GM19351 (cell line): ENCODE data around the gene C14orf180.

Experiments used
- ATAC-seq: cut with Tn5 transposase; IDR thresholded peaks from one replicate; pipeline ENCODE4 v1.9.1; 2021; ENCODE audit warnings: mild to moderate bottlenecking, moderate library complexity; ENCODE audit not compliant: unreplicated experiment

C14orf180 gene

DNA sequence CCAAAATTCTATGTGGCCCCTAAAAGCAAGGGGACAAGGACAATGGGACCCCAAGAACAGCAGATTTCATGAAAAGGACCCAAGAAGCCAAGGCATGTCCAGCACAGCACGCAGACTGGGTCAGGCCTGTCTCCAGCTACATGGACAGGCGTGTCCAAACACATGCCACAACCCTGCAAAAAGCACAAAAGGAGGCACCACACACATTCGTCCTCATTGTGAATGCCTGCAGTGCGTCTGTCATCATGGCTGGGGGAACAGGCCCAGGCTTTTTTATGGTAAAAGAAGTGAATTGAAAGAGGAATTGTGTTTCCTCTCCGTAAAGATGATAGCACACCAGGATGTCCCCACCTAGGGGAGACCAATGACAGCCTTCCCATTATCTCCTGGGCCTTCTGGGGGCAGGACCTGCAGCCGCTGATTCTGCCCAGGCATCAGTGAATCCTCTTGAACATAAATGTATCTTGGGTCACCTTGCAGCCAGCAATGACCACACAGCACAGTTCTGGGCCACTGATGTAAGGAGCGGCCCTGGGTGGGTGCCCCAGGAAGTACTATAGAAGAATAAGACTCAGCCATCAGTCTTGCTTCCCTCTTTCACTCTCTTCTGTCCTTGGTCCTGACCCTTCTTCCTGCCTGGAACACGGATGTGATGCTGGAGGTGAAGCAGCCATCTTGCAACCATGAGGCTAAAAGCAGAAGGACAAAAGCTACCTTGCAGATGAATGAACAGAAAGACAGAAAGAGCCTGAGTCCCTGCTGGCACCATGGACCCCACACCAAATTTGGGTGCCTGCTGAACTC lies 29.8 kb upstream of the C14orf180 start:
- ATAC-seq: no peak

DNA sequence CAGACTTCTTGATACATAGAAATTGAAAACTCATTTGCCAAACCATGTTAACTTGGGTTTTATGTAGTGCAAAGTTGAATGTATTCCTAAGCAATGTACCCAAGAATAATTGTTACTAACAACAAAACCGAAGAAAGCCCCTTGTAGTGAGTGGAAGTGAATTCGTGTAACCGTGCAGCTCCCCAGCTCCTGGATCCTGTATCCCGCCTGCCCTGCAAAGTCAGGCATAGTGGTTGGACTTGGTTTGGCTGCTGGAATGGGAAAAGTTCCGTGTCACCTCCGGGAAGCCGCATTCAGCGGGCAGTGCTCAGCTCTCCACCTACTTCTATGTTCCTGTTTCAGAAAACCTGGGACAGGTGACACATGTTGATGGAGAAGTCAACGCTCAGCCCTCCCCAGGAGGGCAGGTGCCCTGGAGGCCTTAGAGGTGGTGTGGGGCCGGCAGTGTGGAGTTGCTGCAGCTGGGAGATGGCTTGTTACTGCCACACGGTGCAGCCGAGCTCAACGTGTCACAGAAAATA lies 29.2 kb upstream of the C14orf180 start:
- no peak for ATAC-seq

DNA sequence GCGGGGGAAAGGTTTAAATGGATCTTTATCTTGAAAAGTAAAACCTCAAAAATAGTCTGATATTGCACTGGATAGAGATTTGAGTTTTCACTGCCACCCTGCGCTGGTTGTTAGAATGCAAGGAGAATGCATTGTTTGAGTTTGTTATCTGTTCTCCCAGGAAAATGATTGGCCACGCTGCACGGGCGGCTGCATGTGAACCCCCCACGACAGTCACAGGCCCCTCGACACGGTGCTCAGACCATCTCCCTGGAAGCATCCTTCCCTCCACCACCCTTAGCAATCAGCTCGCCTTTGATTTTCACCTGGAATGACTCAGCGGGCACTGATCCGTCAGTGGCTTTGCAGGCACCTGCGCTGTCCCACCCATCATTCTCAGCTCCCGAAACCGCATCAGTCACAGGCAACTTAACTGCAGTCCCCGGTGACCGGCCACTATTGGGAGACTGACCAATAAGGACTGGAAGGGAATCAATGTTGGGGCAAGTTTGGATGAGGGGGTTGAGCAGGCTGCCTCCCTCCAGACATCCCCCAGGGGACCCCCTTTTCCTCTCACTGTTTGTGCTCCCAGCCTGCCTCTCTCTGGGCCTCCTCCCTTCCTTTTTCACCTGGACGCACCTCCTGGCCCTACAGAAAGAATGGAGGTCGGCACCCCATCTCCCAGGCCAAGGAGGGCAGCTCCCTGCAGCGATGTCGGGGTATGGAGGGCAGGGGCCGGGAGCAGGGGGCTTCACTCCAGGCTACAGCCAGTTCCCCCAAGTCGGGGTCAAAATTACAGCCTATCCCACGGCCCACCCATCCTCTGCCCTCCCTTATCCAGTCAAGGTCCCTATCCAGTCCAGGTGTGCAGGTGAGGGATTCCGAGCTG lies 28.5 kb upstream of the C14orf180 start:
- no peak for ATAC-seq

DNA sequence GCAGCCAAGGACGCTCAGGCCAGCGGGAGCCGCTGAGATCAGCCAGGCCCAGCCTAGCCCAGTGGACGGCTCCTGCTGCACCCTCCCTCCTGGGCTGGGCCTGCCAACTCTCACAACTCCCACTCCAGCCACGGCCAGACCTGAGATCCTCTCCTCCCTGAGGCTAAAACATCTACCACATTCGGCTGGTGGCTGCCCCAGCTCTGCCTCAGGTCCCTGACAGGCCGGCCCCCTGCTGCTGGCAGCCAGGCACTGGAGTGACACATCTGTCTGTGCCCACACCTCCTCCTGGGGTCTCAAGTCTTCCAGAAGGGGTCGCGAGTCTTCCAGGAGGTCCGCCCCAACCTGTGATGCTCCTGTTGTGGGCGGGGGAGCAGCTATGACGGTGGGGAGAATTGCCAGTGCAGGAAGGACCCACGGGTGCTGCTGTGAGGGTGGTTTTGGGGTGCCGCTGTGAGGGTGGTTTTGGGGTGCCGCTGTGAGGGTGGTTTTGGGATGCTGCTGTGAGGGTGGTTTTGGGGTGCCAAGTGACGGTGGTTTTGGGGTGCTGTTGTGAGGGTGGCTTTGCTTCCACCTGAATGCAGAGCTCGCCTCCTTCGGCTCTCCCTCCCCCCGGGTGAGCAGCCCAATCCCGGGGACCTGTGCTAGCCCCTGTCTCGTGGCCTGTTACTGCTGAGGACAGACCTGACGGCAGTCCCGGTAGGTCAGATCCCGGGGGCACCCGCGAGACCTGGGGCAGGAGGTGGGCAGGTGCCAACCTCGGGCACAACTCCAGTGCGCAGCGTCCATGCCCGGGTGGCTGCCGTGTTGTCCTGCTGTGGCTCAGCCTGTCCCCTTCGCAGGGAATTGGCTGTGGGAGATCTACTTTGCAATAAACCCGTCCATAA lies 27.5 kb upstream of the C14orf180 start:
- ATAC-seq: no peak

DNA sequence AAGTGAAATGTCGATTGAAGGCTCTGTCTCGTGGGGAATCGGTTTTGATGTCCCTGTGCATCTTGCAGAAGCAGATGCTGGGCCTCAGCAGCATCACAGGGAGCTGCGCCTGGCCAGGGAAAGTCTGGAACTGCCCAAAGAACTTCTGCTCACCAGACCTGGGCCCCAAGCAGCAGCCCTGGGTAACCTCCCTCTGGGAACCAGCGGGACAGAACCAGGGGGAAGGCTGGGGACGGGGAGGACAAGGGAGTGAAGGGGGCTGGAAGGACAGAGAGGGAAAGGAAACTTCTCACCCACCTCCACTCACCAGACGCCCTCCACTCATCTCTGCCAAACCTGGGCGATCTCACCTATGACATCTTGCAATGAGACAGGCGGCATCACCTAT lies 26.8 kb upstream of the C14orf180 start:
- ATAC-seq: no peak

DNA sequence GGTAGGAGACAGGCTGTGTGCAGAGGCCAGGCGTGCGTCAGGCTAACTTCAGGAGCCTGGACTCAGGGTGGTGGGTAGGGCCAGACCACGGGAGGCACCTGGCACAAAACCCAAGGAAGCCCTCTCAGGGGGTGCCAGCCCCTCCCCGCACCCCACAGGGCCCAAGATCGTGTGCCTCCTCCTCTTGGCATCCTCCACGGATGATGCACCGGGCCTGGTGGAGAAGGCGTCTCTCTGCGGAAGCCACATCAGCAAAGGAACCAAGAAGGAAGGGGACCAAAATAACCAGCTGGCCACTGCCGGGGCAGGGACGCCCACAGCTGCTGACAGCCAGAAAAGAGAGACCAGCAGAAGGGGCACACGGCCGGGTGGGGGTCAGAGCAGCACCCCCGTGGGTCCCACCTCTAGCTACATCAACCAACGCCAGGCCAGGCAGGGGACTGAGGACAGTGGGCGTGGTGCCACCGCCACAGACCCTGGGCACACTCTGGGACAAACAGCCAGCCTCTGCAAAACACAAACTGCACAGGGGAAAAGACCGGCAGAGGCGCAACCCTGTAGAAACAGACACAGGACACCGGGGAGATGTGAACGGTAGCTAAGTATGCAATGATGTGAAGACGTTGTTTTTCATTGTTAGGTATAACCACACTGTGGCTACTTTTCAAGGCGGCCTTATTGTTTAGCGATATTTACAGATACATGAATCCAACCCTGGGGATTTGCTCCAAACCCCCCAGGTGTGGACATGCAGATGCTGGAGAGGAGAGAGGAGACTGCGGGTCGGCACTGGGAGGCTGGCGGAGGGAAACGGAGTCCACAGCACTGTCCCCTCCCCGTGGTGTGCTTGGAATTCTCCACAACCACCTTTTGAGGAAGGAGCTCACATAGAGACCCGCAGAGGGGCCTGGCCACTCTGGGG lies 26.1 kb upstream of the C14orf180 start:
- no peak for ATAC-seq

GRCh38 chr14:104554088-104554607 lies 25.4 kb upstream of the C14orf180 start:
- ATAC-seq: no peak

DNA sequence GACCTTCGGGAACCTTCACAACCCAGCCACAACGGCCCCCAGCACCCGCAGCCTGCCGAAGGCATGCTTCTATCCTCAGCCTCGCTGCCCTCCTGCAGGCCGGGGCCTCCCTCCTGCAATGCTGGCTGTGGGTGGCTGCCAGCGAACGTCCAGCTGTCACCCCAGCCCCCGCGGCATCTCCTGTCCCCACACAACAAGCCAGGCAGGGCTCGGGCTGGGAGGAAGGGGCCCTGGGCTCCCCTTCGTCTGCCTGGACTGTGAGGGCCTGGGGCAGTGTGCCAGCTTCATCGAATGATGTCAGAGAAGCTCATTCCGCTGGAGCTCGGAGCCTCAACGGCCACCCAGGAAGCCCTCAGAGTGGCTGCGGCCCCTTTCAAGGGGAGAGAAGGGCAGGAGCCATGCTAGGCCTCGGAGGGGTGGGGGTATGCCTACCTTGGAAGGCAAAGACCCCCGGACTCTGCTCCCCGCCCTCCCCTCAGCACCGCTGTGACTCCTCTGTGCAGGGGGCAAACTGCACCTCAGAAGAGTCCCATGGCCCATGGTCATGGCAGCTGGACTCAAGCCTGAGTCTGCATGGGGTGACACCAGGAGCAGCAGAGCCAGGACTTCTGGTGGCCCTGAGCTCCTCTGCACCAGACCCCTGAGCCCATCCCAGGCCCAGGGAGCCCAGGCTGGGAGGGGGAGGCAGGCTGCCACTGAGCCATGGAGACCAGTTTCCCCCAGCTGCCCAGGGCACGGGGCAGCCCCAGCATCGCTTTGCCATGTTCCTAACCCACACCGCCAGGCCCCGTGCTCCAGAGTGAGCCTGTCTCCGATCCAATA lies 24.7 kb upstream of the C14orf180 start:
- no peak for ATAC-seq

- no peak for ATAC-seq
Observed at GRCh38 chr14:104555430-104556255, 23.9 kb upstream of the C14orf180 start.

DNA sequence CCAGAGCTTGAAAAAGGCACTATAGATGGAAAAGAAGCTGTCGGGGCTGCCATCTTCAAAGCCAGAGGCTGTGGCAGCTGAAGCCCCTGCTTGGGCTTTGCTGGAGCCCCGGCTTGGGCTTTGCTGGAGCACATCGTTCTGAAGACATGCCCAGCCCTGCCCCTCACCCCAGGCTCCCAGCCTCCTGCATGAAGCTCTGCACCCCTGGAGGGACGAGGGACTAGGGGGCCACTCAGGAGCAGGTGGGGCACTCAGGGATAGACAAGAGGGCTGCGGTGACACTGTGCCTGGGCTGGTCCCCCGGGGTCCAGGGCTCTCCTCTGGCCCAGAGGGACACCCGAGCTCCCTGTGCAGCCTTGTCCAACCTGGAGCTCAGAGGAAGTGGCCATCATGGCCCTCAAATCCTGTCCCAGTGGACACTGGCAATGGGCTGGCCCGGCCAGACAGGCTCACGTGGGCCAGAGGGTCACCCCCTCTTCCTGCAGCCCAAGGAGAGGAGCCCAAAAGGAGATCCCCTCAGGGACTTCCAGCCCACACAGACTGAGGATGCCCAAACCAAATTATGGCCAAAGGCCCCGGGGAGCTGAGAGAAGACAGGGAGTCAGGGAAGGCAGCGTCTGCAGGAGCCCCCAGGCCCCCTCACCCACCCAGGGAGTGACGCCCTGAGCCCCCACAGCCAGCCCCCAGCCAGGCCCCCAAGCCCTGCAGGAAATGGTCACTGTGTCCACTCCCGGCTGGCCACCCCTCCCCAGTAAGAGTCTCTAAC lies 23.1 kb upstream of the C14orf180 start:
- ATAC-seq: no peak

DNA sequence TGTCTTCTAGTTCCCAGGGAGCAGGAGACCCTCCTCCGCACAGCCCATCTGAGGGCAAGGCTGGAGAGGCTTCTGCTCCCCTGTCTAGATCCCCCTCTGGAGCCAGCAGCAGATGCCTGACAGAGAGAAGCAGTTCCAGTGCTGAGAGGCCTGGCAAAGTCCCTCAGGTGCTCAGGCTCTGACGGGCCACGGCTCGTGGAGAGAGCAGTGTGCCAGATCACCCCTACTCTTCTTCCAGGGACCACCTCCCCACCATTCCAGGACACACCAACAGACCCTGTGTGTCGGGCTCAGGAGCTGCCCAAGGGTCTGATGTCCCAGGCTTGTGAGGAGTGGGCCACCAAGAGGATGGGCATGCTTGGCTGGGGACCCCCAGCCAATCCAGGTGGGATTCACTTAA lies 22.5 kb upstream of the C14orf180 start:
- ATAC-seq: no peak

DNA sequence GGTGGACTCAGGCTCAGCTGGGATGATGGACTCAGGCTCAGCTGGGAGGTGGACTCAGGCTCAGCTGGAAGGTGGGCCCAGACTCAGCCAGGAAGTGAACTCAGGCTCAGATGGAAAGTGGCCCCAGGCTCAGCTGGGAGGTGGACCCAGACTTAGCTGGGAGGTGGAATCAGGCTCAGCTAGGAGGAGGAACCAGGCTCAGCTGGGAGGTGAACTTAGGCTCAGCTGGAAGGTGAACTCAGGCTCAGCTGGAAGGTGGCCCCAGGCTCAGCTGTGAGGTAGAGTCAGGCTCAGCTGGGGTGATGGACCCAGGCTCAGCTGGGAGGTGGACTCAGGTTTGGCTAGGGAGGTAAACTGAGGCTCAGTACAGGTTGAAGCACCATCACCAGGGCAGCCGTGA lies 21.8 kb upstream of the C14orf180 start:
- ATAC-seq: no peak

- ATAC-seq: no peak
Observed at GRCh38 chr14:104558231-104559027, 21.1 kb upstream of the C14orf180 start.

GRCh38 chr14:104559028-104559803 lies 20.3 kb upstream of the C14orf180 start:
- ATAC-seq: no peak

GRCh38 chr14:104559804-104560585 lies 19.6 kb upstream of the C14orf180 start:
- ATAC-seq: no peak
